Activated T-helper 1 cell treated with anti-CD3 and anti-CD28 coated beads, Interleukin-2, amount 50 U/mL, for 16 hours (primary cell): ENCODE data around the gene HOMER2.
"Not testable (repeated sequence)": the region's sequence is repeated elsewhere in the genome, so short reads cannot be mapped to it uniquely, and the experiment has no call there.

Experiments used
- DNase-seq, 2 donors: peaks; one replicate each; pipeline ENCODE4 v3.0.0-alpha.2; 2020; ENCODE audit warnings: low read depth in 1 of 2, low spot score in 1 of 2

Gene HOMER2

GRCh38 chr15:82966671-82967071 is 14.2 kb upstream of the HOMER2 start:
- DNase-seq, result no peak

GRCh38 chr15:82964890-82965289 is 12.4 kb upstream of the HOMER2 start:
- no peak for DNase-seq

- DNase-seq, result no peak
These were observed 11.2 kb upstream of the HOMER2 start for GRCh38 chr15:82963471-82964341.

- DNase-seq, result no peak
These were observed 8.2 kb upstream of the HOMER2 start for GRCh38 chr15:82960766-82961165.

- DNase-seq, result no peak
These were observed 6.9 kb upstream of the HOMER2 start for GRCh38 chr15:82959423-82959822.

- no peak for DNase-seq
These were observed 6.1 kb upstream of the HOMER2 start for GRCh38 chr15:82958638-82959037.

- DNase-seq, result no peak
These were observed 905 bp downstream of the HOMER2 start for GRCh38 chr15:82951472-82952157.

- no peak for DNase-seq
These were observed 1.7 kb downstream of the HOMER2 start for GRCh38 chr15:82950746-82951370.

- no peak for DNase-seq
These were observed 2.2 kb downstream of the HOMER2 start for GRCh38 chr15:82950295-82950694.

GRCh38 chr15:82946155-82946701 is 6.3 kb downstream of the HOMER2 start:
- no peak for DNase-seq

GRCh38 chr15:82945326-82945725 is 7.2 kb downstream of the HOMER2 start:
- DNase-seq, result no peak

GRCh38 chr15:82944821-82945220 is 7.7 kb downstream of the HOMER2 start:
- DNase-seq, result no peak

- no peak for DNase-seq
These were observed 8.5 kb downstream of the HOMER2 start for GRCh38 chr15:82944056-82944455.

GRCh38 chr15:82943176-82943575 is 9.3 kb downstream of the HOMER2 start:
- no peak for DNase-seq

GRCh38 chr15:82942691-82943090 is 9.8 kb downstream of the HOMER2 start:
- DNase-seq, result no peak

GRCh38 chr15:82939678-82940077 is 12.8 kb downstream of the HOMER2 start:
- not testable (repeated sequence) for DNase-seq

- DNase-seq, result no peak
These were observed 14.8 kb downstream of the HOMER2 start for GRCh38 chr15:82937712-82938058.

GRCh38 chr15:82936966-82937711 is 15.4 kb downstream of the HOMER2 start:
- no peak for DNase-seq

- DNase-seq, result no peak
These were observed 17.1 kb downstream of the HOMER2 start for GRCh38 chr15:82935382-82935781.

- DNase-seq, result no peak
These were observed 18.2 kb downstream of the HOMER2 start for GRCh38 chr15:82934100-82934880.
